22Rv1 (cell line): Measurements from ENCODE around the gene DSCAM.

Experiments
- CTCF ChIP-seq: fragments of 450-650 bp; IDR thresholded peaks from 2 replicates; pipeline ENCODE4 v1.5.1; 2017; ENCODE audit warnings: mild to moderate bottlenecking
- ZFX ChIP-seq: fragments of 450-650 bp; IDR thresholded peaks from 2 replicates; pipeline ENCODE4 v1.6.1; 2017; ENCODE audit warnings: antibody characterized with exemption, borderline replicate concordance

- no peak for TF ChIP-seq CTCF
- TF ChIP-seq ZFX = no peak
Measured at GRCh38 chr21:40130476-40130875, 716.5 kb downstream of the DSCAM start.
